ENCODE data around the gene FAM171A2. TPM values are rescaled to one million over a fixed set of nuclear protein-coding genes. Genes with fewer than 3 reads are reported as not detected.
A peak's percentile ranks its signal among the peaks of the same experiment; 100 is the strongest.

FAM171A2 gene
- total and polyA plus RNA-seq, 8 donors: 0.24 to 1.3 (median 0.69) TPM

- Histone ChIP-seq H3K4me1 (no peaks in the 10 kb centered on the region), H3K27me3 (no peaks in the 10 kb centered on the region), H3K36me3 (peaks cover 4 to 14% (median 6%) of the 10 kb centered on the region in 3 donors), H3K4me3 (peak overlapping the region in 1 of 4 donors; percentile 14), H3K27ac (no peak overlapping the region), H3K9me3 (no peaks in the 10 kb centered on the region)
- ATAC-seq (peak in 1 of 4 donors; percentile 26), DNase-seq (peak in 3 of 6 donors; percentile 53 to 79 (median 65)), FAIRE-seq (no peak)
- intact Hi-C loops (cut with DNase I): no loop called here
- WGBS, 2 donors: 40 to 54% methylated on average over 46 to 77 of the region's 77 CpGs
- no peak for TF ChIP-seq CTCF (IDR thresholded peaks at IDR 0.05)
Measured at GRCh38 chr17:44354582-44355561, 8.8 kb downstream of the FAM171A2 start.

- Histone ChIP-seq H3K27ac (no peak overlapping the region), H3K27me3 (no peaks in the 10 kb centered on the region), H3K4me1 (no peaks in the 10 kb centered on the region), H3K36me3 (peaks cover 4 to 14% (median 6%) of the 10 kb centered on the region in 3 donors), H3K9me3 (no peaks in the 10 kb centered on the region), H3K4me3 (peak overlapping the region in 2 of 4 donors; percentile 29 to 45)
- TF ChIP-seq CTCF (IDR thresholded peaks at IDR 0.05): no peak
- intact Hi-C loops (cut with DNase I): no loop called here
- FAIRE-seq: no peak
- WGBS, 2 donors: 7 to 10% methylated on average over 50 to 98 of the region's 98 CpGs
- peak; percentile 12 to 59 (median 42) for ATAC-seq
- DNase-seq: peak in 3 of 6 donors; percentile 51 to 74 (median 73)
Measured at GRCh38 chr17:44353672-44354331, 9.9 kb downstream of the FAM171A2 start.

GRCh38 chr17:44352828-44353671 is 10.6 kb downstream of the FAM171A2 start:
- FAIRE-seq (no peak), DNase-seq (peak in 2 of 6 donors; percentile 39 to 72), ATAC-seq (no peak)
- TF ChIP-seq CTCF (IDR thresholded peaks at IDR 0.05): no peak
- Histone ChIP-seq H3K27me3 (no peaks in the 10 kb centered on the region), H3K4me3 (peak overlapping the region in 2 of 4 donors; percentile 29 to 45), H3K9me3 (no peaks in the 10 kb centered on the region), H3K4me1 (no peaks in the 10 kb centered on the region), H3K36me3 (peaks cover 4 to 14% (median 6%) of the 10 kb centered on the region in 3 donors), H3K27ac (no peak overlapping the region)
- WGBS, 2 donors: 57 to 68% methylated on average over 16 to 22 of the region's 22 CpGs
- intact Hi-C loops (cut with DNase I): no loop called here

- 88 to 89% methylated on average over 35 to 36 of the region's 36 CpGs for WGBS, 2 donors
- H3K36me3 ChIP-seq: peaks cover 4 to 14% (median 6%) of the 10 kb centered on the region in 3 donors
- intact Hi-C loops (cut with DNase I): no loop called here
Measured at GRCh38 chr17:44351961-44352827, 11.5 kb downstream of the FAM171A2 start.

More at GRCh38 chr17:44351961-44352827, 11.5 kb downstream of the FAM171A2 start:
- H3K27me3 ChIP-seq: no peaks in the 10 kb centered on the region
- H3K4me1 ChIP-seq: no peaks in the 10 kb centered on the region
- peak in 2 of 6 donors; percentile 39 to 77 for DNase-seq
- no peak overlapping the region for H3K4me3 ChIP-seq
- TF ChIP-seq CTCF (IDR thresholded peaks at IDR 0.05): no peak
- no peak for FAIRE-seq
- H3K9me3 ChIP-seq: no peaks in the 10 kb centered on the region
- H3K27ac ChIP-seq: no peak overlapping the region
- no peak for ATAC-seq
